Neural progenitor cell (in vitro differentiated cells): ENCODE data around the gene GBX2.

Source experiments
- EZH2 ChIP-seq: fragments of 200-600 bp; sonication (generic); IDR thresholded peaks from 2 replicates; pipeline ENCODE4 v1.6.1; 2017; ENCODE audit warnings: antibody characterized with exemption, mild to moderate bottlenecking, moderate library complexity
- TF ChIP-seq, protein P1 (sequence below): fragments of 200-600 bp; sonication (generic); IDR thresholded peaks from 2 replicates; pipeline ENCODE4 v1.5.1; 2017; ENCODE audit warnings: antibody characterized with exemption, mild to moderate bottlenecking

DNA sequence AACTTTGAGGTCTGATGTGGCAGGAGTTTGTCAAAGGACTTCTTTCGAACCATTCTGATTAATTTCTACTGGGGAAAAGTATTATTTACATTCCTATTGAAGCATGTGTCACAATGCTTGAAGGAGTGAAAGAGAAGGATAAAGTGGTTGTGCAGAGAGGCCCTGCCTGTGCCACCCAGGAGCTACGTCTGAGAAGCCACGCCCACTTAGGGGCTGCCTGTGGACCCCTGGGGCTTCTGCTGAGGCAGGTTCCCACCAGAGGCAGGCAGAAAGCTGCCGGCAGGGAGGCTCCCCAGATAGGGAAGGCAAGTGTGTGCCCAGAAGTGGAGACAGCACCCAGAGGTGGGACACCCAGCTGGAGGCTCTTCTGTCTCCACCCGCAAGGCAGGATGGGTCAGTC, 47.4 kb downstream of the GBX2 start:
- TF ChIP-seq, protein P1, sequence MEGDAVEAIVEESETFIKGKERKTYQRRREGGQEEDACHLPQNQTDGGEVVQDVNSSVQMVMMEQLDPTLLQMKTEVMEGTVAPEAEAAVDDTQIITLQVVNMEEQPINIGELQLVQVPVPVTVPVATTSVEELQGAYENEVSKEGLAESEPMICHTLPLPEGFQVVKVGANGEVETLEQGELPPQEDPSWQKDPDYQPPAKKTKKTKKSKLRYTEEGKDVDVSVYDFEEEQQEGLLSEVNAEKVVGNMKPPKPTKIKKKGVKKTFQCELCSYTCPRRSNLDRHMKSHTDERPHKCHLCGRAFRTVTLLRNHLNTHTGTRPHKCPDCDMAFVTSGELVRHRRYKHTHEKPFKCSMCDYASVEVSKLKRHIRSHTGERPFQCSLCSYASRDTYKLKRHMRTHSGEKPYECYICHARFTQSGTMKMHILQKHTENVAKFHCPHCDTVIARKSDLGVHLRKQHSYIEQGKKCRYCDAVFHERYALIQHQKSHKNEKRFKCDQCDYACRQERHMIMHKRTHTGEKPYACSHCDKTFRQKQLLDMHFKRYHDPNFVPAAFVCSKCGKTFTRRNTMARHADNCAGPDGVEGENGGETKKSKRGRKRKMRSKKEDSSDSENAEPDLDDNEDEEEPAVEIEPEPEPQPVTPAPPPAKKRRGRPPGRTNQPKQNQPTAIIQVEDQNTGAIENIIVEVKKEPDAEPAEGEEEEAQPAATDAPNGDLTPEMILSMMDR: no peak
- TF ChIP-seq EZH2: no peak
